ENCODE measurements around the gene ADRA1B. TPM values are rescaled to one million over a fixed set of nuclear protein-coding genes. Genes with fewer than 3 reads are reported as not detected.

The ADRA1B gene
- total and polyA plus RNA-seq, 2 of the 8 experiments (the other 6 are each of a cell fraction or from before 2014, with no cell fraction given) = not detected

DNA sequence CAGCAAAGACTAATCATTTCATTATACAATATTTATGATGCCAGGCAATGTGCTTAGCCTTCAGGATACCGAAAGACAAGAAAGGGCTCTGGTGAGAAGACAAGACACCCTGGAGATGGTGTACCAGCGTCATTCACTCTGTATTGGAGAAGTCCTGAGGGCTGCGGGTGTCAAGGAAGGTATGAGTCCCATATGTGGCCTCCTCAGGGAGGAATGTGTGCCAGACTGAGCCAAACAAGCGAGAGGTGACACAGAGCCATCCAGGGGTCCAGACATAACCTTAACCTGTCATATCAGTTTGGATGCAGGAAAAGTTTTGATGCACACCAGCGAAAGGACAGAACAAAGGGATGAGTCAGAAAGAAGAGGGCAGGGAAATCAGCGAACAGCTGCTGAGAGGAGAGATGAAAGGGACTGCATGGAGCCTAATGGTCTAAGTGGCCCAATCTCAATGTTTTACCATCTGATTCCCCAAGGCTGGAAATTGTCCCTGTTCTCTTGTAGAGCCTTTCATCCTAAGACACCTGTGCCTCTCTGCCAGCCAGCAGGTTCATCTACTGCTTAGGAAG lies 38.9 kb downstream of the ADRA1B start:
- no peak overlapping the region for H3K56ac ChIP-seq (replicated peaks; ENCODE audit: insufficient read length, low read depth, low read length)
- H4K91ac ChIP-seq (replicated peaks; ENCODE audit: insufficient read length, low read length) = no peak overlapping the region
- H3K23ac ChIP-seq (ENCODE audit: insufficient read length) = no peak overlapping the region
- H3K4me3 ChIP-seq (ENCODE audit: extremely low read depth in 1 of 4, insufficient read depth in 2 of 4, low read depth in 3 of 4, low read length in 4 of 4) = no peak overlapping the region
- FAIRE-seq = no peak
- TF ChIP-seq CEBPB (IDR thresholded peaks at IDR 0.05; ENCODE audit: low read depth, low read length) (no peak), HDAC6 (IDR thresholded peaks at IDR 0.05; ENCODE audit: low read depth, low read length) (no peak), RFX5 (IDR thresholded peaks at IDR 0.05; ENCODE audit: borderline replicate concordance, low read depth, low read length) (no peak), JUND (IDR thresholded peaks at IDR 0.05; ENCODE audit: low read length) (no peak), ZNF274 (IDR thresholded peaks at IDR 0.05; ENCODE audit: borderline replicate concordance, extremely low read depth, low read length) (no peak)
- H3K9me3 ChIP-seq (ENCODE audit: insufficient read depth in 2 of 2, low read depth in 1 of 2, low read length in 1 of 2) = no peaks in the 10 kb centered on the region
- no peaks in the 10 kb centered on the region for H3K79me1 ChIP-seq (ENCODE audit: low read depth, low read length)
- H2AFZ ChIP-seq (ENCODE audit: low read length) = no peak overlapping the region
- no peak overlapping the region for H2BK5ac ChIP-seq (ENCODE audit: low read depth, low read length)
- H3K14ac ChIP-seq (ENCODE audit: insufficient read length) = no peak overlapping the region
- CTCF ChIA-PET (ENCODE audit: partially characterized antibody) = interaction anchor here (1.0 to 1.6 kb wide), 5 partner anchors 10 to 513 kb away, joined by 3 to 5 read pairs (median 3); no protein-coding TSS in a partner anchor
- no peak overlapping the region for H2BK12ac ChIP-seq (ENCODE audit: low read depth, low read length)
- H3K23me2 ChIP-seq (ENCODE audit: low read depth, low read length) = no peaks in the 10 kb centered on the region
- no peak overlapping the region for H3K4ac ChIP-seq (replicated peaks; ENCODE audit: insufficient read length, low read depth, low read length)
- H3K27me3 ChIP-seq (replicated peaks in 1 of 4; ENCODE audit: control insufficient read depth in 3 of 4, extremely low read depth in 1 of 4, insufficient read depth in 3 of 4, low read length in 3 of 4) = no peaks in the 10 kb centered on the region
- POLR2A ChIA-PET (ENCODE audit: partially characterized antibody) = no interaction called here
- no peak overlapping the region for H2BK120ac ChIP-seq (replicated peaks; ENCODE audit: low read depth, low read length)
- H3K27ac ChIP-seq (ENCODE audit: low read depth, low read length) = no peak overlapping the region
- H2BK15ac ChIP-seq (ENCODE audit: low read length) = no peak overlapping the region
- H3K36me3 ChIP-seq (ENCODE audit: control insufficient read depth in 2 of 4, insufficient read depth in 4 of 4, low read length in 3 of 4) = no peaks in the 10 kb centered on the region
- no peaks in the 10 kb centered on the region for H4K20me1 ChIP-seq (replicated peaks in 1 of 2; ENCODE audit: control insufficient read depth in 1 of 2, insufficient read depth in 2 of 2, low read length in 2 of 2)
- H3K79me2 ChIP-seq (ENCODE audit: control insufficient read depth in 1 of 2, insufficient read depth in 2 of 2, low read length in 2 of 2) = no peaks in the 10 kb centered on the region
- H3K4me2 ChIP-seq (ENCODE audit: insufficient read depth in 1 of 2, low read depth in 2 of 2, low read length in 2 of 2) = no peak overlapping the region
- H4K8ac ChIP-seq (ENCODE audit: extremely low read depth, insufficient read depth, low read length) = no peak overlapping the region
- no peak overlapping the region for H4K5ac ChIP-seq (ENCODE audit: insufficient read length, low read depth, low read length)
- H2AK5ac ChIP-seq (ENCODE audit: low read depth, low read length) = no peak overlapping the region
- 77% methylated on average over 6 of the region's 6 CpGs; no CpG with 5 or more reads in 1 of the 2 experiments for WGBS, 2 experiments (ENCODE audit: extremely low coverage in 1 of 2, insufficient coverage in 1 of 2, insufficient read length in 1 of 2, insufficient replicate concordance in 2 of 2, low coverage in 1 of 2, low lambda C conversion rate in 2 of 2, missing lambda C conversion rate in 1 of 2)
- no peak overlapping the region for H3K18ac ChIP-seq (ENCODE audit: extremely low read depth, low read length)
- H3K9ac ChIP-seq (replicated peaks in 1 of 4; ENCODE audit: extremely low read depth in 1 of 4, low read depth in 3 of 4, low read length in 3 of 4) = no peak overlapping the region
- no peaks in the 10 kb centered on the region for H3K4me1 ChIP-seq (replicated peaks in 1 of 4; ENCODE audit: control insufficient read depth in 3 of 4, insufficient read depth in 4 of 4, low read length in 3 of 4)
- DNase-seq (ENCODE audit: low read depth in 1 of 2, low spot score in 2 of 2) = no peak
- no peak overlapping the region for H2BK20ac ChIP-seq (ENCODE audit: low read length)
